ENCODE data around the gene APOA4.
A peak's percentile ranks its signal among the peaks of the same experiment; 100 is the strongest.
"Not testable (repeated sequence)": the region's sequence is repeated elsewhere in the genome, so short reads cannot be mapped to it uniquely, and the experiment has no call there.

Gene APOA4

GRCh38 chr11:116847612-116848011 is 24.5 kb upstream of the APOA4 start:
- no peak for DNase-seq

- DNase-seq = no peak
Observed at GRCh38 chr11:116844722-116845121, 21.6 kb upstream of the APOA4 start.

- DNase-seq = no peak
Observed at GRCh38 chr11:116843661-116844060, 20.6 kb upstream of the APOA4 start.

- DNase-seq = no peak
Observed at GRCh38 chr11:116842909-116843308, 19.8 kb upstream of the APOA4 start.

- DNase-seq = no peak
Observed at GRCh38 chr11:116842117-116842516, 19.0 kb upstream of the APOA4 start.

- DNase-seq = no peak
Observed at GRCh38 chr11:116840746-116841296, 17.7 kb upstream of the APOA4 start.

GRCh38 chr11:116840224-116840745 is 17.2 kb upstream of the APOA4 start:
- DNase-seq = peak; percentile 16

- no peak for DNase-seq
Observed at GRCh38 chr11:116838321-116839084, 15.4 kb upstream of the APOA4 start.

- peak; percentile 45 for DNase-seq
Observed at GRCh38 chr11:116837231-116838091, 14.4 kb upstream of the APOA4 start, which contains the start of gene APOA1. APOA1 (minus strand) TSS chr11:116837622; CDS start chr11:116837387, 235 bp downstream.

GRCh38 chr11:116836632-116836991 is 13.5 kb upstream of the APOA4 start:
- no peak for DNase-seq

- peak; percentile 96 for DNase-seq
Observed at GRCh38 chr11:116835791-116836631, 12.9 kb upstream of the APOA4 start.

GRCh38 chr11:116835042-116835772 is 12.1 kb upstream of the APOA4 start:
- no peak for DNase-seq

GRCh38 chr11:116834535-116835041 is 11.5 kb upstream of the APOA4 start:
- not testable (repeated sequence) for DNase-seq

- DNase-seq = no peak
Observed at GRCh38 chr11:116833816-116834534, 10.9 kb upstream of the APOA4 start.

- no peak for DNase-seq
Observed at GRCh38 chr11:116833491-116833815, 10.3 kb upstream of the APOA4 start.

GRCh38 chr11:116832350-116833290 is 9.5 kb upstream of the APOA4 start:
- no peak for DNase-seq

GRCh38 chr11:116831790-116832349 is 8.8 kb upstream of the APOA4 start:
- DNase-seq = no peak

GRCh38 chr11:116830184-116830912 is 7.2 kb upstream of the APOA4 start:
- DNase-seq = no peak

Measured in fibroblast of skin of right biceps (primary cell).